Cardiac septum (tissue), 1 donor: ENCODE measurements around the gene PTH1R. TPM values are rescaled to one million over a fixed set of nuclear protein-coding genes. Genes with fewer than 3 reads are reported as not detected.

Experiments used
- DNase-seq: peaks from one replicate; pipeline ENCODE4 v3.0.0-alpha.2; 2020; ENCODE audit warnings: low spot score
- intact Hi-C: fragments of 100-400 bp; cut with DNase I; formaldehyde crosslinking; loops from one replicate; pipeline ENCODE4 v1.14.0; 2022
- total RNA-seq: library from RNA; stranded (reverse); fragmentation: NEBNext Ultra II Directional; extraction: Animal tissue kit (Norgen Biotek cat#: 25700); gene quantifications from one replicate; pipeline ENCODE4 v1.2.1, GENCODE V29; 2021
- donor health status: DM: no; HTN: no; CAD: no.

Gene PTH1R
- total RNA-seq, 1 donor from 2014 or later: 5.4 TPM

DNA sequence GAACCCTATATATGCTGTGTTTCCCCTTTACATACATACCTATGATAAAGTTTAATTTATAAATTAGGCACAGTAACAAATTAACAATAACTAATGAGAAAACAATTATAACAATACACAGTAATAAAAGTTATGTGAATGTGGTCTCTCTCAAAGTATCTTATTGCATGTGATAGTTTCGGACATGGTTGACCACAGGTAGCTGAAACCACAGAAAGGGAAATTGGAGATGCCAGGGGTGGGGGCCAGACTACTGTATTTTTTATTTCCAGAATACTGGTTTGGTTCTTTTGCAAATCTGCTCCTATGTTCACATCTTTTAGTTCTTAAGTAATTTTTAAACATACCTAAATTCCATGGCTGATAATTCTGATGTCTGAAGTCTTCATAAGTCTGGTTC, 40.7 kb downstream of the PTH1R start:
- no peak for DNase-seq
- intact Hi-C loops: no loop called here

GRCh38 chr3:46918634-46919033, 41.1 kb downstream of the PTH1R start:
- intact Hi-C loops: no loop called here
- no peak for DNase-seq

DNA sequence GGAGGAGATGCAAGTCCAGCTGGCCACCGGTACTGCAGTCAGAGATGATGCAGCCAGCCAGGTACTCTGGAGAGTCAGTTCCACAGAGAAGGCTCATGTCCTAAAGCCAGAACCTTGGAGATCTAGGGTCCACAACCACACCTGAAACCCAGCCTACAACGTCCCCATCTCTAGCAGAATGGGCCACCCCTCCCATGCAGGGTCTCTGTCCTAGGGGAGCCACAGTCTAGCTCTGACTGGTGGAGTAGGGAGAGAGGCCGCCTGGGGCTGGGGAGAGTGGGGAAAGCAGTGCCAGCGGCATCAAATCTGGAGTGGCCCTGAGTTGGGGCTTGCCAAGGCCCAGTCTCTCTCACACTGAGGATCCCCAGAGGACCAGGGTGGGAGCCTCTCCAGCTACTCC, 43.5 kb downstream of the PTH1R start:
- DNase-seq: peak; percentile 64
- intact Hi-C loops: loop anchor here (10.0 kb wide), 1 partner anchor 244 kb away; the partner anchor contains the start of gene SETD2

DNA sequence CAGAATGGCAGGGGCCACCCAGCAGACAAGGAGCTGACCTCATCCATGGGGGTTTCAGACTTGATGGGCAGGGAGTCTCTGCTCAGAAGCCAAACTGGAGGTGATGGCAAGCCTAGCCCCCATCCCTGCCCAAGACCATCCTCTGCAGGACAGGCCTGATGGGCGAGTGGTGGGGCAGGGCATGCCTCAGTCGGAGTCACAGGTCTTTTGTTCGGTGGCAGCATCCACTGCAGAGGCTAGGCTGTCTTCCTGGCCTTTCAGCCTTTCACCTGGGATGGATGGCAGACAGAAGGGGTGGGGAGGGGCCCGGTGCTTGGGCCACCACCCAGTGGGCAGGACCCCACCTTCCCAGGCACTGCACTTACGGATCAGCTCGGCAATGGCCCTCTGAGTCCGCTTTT, 44.4 kb downstream of the PTH1R start:
- DNase-seq: peak; percentile 49
- intact Hi-C loops: loop anchor here (10.0 kb wide), 1 partner anchor 243 kb away; the partner anchor contains the start of gene SETD2

- DNase-seq: peak; percentile 24
- intact Hi-C loops: loop anchor here (10.0 kb wide), 1 partner anchor 242 kb away; the partner anchor contains the start of gene SETD2
These were observed 44.9 kb downstream of the PTH1R start for GRCh38 chr3:46922426-46922825.

DNA sequence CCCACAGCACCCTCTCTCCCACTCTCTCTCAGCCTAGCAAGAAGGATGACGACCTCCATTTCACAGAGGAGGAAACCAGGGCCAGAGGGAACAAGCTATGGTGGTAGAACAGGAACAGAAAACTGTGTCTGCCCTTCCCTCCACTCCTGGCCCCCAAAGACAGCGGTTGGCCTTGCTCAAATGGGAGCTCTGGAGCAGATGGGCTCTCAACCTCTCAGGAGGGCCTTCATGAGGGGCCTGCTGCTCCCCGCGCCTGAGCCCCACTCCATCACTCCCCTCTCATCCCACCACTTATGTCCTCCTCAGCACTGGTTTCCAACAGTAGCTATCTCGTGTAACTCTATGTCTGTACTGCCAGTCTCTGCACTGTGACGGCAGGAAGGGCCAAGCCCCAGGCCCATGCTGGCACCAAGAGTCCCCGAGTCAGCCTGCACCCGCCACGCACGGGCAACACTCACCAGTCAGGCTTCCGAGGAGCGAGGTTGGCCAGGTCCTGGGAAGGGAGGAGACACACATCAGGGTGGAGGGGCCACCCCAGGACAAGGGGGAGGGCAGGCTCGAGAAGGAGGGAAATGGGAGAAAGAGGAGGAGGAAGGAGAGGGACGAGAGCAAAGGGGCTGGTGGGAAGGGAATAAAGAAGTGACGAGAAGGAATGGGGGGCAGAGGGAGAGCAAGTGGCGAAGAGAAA, 45.5 kb downstream of the PTH1R start:
- DNase-seq: peak; percentile 66
- intact Hi-C loops: loop anchor here (1.0 to 10.0 kb wide), 2 partner anchors 75 to 242 kb away; partner anchors contain the start of gene SETD2

GRCh38 chr3:46923559-46924350, 46.2 kb downstream of the PTH1R start:
- intact Hi-C loops: loop anchor here (1.0 to 10.0 kb wide), 2 partner anchors 75 to 241 kb away; partner anchors contain the start of gene SETD2
- peak; percentile 77 for DNase-seq

GRCh38 chr3:46924921-46925584, 47.5 kb downstream of the PTH1R start:
- DNase-seq: peak; percentile 74

DNA sequence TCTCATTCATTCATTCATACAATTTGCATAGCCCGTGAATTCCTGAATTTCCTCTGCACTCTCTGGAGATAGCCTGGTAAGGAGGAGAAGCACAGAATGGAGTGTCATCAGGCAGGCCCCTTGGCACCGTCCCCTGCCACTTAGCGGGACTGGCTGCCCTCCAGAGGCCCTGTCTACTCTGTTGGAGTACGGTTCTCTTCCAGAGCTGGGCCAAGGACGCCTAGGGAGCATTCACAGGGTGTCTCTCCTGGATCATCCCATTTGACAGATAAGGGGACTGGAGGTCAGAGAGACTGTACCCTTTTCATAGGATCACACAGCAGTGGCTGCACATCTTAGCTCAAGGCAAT, 48.0 kb downstream of the PTH1R start:
- peak; percentile 87 for DNase-seq
- intact Hi-C loops: loop anchor here (10.0 kb wide), 1 partner anchor 239 kb away; the partner anchor contains the start of gene SETD2

More at GRCh38 chr3:46924921-46925584, 47.5 kb downstream of the PTH1R start:
- intact Hi-C loops: loop anchor here (10.0 kb wide), 1 partner anchor 240 kb away; the partner anchor contains the start of gene SETD2

DNA sequence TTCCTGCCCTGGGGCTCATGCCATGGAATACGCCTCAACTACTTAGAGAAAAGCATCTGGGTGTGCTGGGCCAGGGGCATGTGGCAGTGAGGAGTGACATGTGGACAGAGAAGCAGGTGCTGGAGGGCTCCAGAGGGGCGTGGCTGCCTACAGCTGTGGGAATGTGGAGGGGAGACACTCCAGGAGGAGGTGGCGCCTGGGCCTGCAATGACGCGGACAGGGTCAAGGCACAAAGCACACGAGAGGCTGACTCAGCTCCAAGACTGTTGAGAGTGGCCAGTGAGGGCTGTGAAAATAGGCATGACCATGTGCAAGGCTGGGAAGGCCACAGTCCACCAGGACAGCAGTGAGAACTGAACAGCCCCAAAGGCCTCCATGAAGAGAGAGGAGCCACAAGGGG, 48.5 kb downstream of the PTH1R start:
- intact Hi-C loops: loop anchor here (10.0 kb wide), 1 partner anchor 239 kb away; the partner anchor contains the start of gene SETD2
- DNase-seq: peak; percentile 74

- DNase-seq: peak; percentile 72
- intact Hi-C loops: loop anchor here (10.0 kb wide), 1 partner anchor 238 kb away; the partner anchor contains the start of gene SETD2
These were observed 48.9 kb downstream of the PTH1R start for GRCh38 chr3:46926447-46926846.

GRCh38 chr3:46926871-46927717, 49.6 kb downstream of the PTH1R start:
- DNase-seq: peak; percentile 71
- intact Hi-C loops: loop anchor here (10.0 kb wide), 1 partner anchor 238 kb away; the partner anchor contains the start of gene SETD2

DNA sequence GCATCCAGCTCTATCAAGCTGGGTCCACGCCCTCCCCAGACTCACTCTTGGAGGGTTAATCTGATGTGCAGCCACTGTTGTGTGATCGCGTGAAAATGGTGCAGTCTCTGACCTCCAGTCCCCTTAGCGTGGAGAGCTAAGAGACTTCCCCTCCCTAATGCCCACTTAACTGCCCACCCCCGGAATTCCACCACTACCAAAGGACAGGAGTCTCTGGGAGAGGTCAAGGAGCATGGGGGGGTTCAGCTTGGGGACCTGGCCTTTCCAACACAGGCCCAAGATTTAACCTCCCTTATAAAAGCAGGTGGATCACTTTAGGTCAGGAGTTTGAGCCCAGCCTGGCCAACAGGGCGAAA, 50.2 kb downstream of the PTH1R start:
- intact Hi-C loops: loop anchor here (10.0 kb wide), 1 partner anchor 237 kb away; the partner anchor contains the start of gene SETD2
- DNase-seq: peak; percentile 33

GRCh38 chr3:46928282-46928681, 50.8 kb downstream of the PTH1R start:
- no peak for DNase-seq
- intact Hi-C loops: loop anchor here (10.0 kb wide), 1 partner anchor 237 kb away; the partner anchor contains the start of gene SETD2

DNA sequence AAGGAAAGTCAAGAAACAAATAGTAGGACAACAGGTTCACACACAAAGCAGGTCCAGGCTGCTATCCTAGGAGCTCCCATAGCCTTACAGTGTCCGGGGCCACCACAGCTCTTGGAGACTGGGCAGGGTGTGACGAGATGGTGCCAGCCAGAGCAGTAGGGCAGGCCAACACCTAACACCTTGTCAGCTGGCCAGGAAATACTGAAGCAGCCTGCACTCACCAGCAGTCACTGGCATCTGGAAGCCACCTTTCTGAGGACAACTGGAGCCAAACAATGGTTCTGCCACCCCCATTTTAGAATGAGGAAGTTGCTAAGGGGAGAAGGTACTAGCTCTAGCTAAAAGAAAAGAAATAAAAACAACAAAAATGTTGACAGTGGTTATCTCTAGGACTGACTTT, 51.8 kb downstream of the PTH1R start:
- DNase-seq: peak; percentile 86
- intact Hi-C loops: loop anchor here (10.0 kb wide), 1 partner anchor 235 kb away; the partner anchor contains the start of gene SETD2

DNA sequence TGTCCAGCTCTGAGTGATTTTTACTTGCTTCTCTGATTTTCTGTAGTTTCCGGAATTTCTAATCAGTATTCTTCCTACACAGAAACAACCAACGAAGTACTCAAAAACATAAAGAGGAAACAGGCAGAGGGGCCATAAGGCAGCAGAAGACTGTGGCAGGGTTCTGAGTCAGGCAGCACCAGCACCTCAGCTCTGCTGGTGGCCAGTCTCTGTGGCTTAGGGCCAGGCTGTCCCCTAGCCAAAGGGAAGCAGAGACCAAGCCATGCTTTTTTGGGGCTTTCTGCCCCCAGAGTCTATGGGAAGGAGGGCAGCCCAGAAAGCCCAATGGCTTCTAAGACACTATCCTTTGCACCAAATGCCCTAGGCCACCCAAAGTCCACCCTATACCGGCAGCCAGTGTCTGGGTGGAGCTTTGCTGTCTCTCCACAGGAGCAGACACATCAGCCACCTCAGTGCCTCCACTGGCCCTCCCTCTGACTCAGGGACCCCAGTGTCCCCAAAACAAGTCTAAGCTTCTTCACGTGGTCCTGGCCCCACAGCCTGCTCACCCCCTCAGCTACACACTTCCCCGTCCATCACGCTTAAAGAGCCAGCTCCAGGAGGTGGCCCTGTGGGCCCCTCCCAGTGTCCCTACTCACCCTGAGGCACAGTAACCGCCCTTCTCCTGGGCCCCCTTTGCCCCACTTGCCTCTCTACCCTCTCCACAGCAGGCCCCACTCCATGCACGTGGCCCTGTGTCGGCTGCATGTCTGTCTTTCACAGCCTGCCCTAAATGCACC, 52.8 kb downstream of the PTH1R start:
- peak; percentile 71 for DNase-seq
- intact Hi-C loops: no loop called here

GRCh38 chr3:46930945-46931403, 53.5 kb downstream of the PTH1R start:
- intact Hi-C loops: no loop called here
- DNase-seq: peak; percentile 20
